ENCODE results near the gene SVIL.
"Not testable (repeated sequence)": the region's sequence is repeated elsewhere in the genome, so short reads cannot be mapped to it uniquely, and the experiment has no call there.

Gene SVIL

GRCh38 chr10:29469481-29470354 is 165.1 kb downstream of the SVIL start:
- Histone ChIP-seq H3K36me3 (ENCODE audit: control insufficient read depth, insufficient read depth, low read length) (peaks cover 46% of the 10 kb centered on the region), H3K4me3 (ENCODE audit: low read depth, low read length) (no peak overlapping the region), H3K9ac (ENCODE audit: low read length) (no peak overlapping the region), H3K27ac (ENCODE audit: low read depth, low read length) (no peak overlapping the region), H3K27me3 (ENCODE audit: control insufficient read depth, insufficient read depth, low read length) (no peaks in the 10 kb centered on the region), H3K9me3 (ENCODE audit: control insufficient read depth, insufficient read depth, low read depth, low read length) (no peaks in the 10 kb centered on the region), H3K4me1 (ENCODE audit: control insufficient read depth, insufficient read depth, low read length) (peaks cover 4% of the 10 kb centered on the region; the same call in 1 of the 2 replicates)

GRCh38 chr10:29465384-29465783 is 169.4 kb downstream of the SVIL start:
- Histone ChIP-seq H3K4me1 (ENCODE audit: control insufficient read depth, insufficient read depth, low read length) (no peaks in the 10 kb centered on the region), H3K9me3 (ENCODE audit: control insufficient read depth, insufficient read depth, low read depth, low read length) (peaks cover 10% of the 10 kb centered on the region), H3K4me3 (ENCODE audit: low read depth, low read length) (no peak overlapping the region), H3K9ac (ENCODE audit: low read length) (no peak overlapping the region), H3K27me3 (ENCODE audit: control insufficient read depth, insufficient read depth, low read length) (no peaks in the 10 kb centered on the region), H3K36me3 (ENCODE audit: control insufficient read depth, insufficient read depth, low read length) (peaks cover 69% of the 10 kb centered on the region), H3K27ac (ENCODE audit: low read depth, low read length) (no peak overlapping the region)

GRCh38 chr10:29464671-29465171 is 170.1 kb downstream of the SVIL start:
- H3K27ac ChIP-seq (ENCODE audit: low read depth, low read length); H3K9ac ChIP-seq (ENCODE audit: low read length); H3K27me3 ChIP-seq (ENCODE audit: control insufficient read depth, insufficient read depth, low read length); H3K4me1 ChIP-seq (ENCODE audit: control insufficient read depth, insufficient read depth, low read length); H3K4me3 ChIP-seq (ENCODE audit: low read depth, low read length): not testable (repeated sequence)
- peaks cover 14% of the 10 kb centered on the region for H3K9me3 ChIP-seq (ENCODE audit: control insufficient read depth, insufficient read depth, low read depth, low read length)
- peaks cover 71% of the 10 kb centered on the region for H3K36me3 ChIP-seq (ENCODE audit: control insufficient read depth, insufficient read depth, low read length)

GRCh38 chr10:29461042-29461441 is 173.7 kb downstream of the SVIL start:
- H3K36me3 ChIP-seq (ENCODE audit: control insufficient read depth, insufficient read depth, low read length), result peaks cover 60% of the 10 kb centered on the region
- no peak overlapping the region for H3K4me3 ChIP-seq (ENCODE audit: low read depth, low read length)
- no peaks in the 10 kb centered on the region for H3K27me3 ChIP-seq (ENCODE audit: control insufficient read depth, insufficient read depth, low read length)
- H3K9me3 ChIP-seq (ENCODE audit: control insufficient read depth, insufficient read depth, low read depth, low read length), result peaks cover 17% of the 10 kb centered on the region
- no peak overlapping the region for H3K9ac ChIP-seq (ENCODE audit: low read length)
- H3K4me1 ChIP-seq (ENCODE audit: control insufficient read depth, insufficient read depth, low read length), result no peaks in the 10 kb centered on the region
- no peak overlapping the region for H3K27ac ChIP-seq (ENCODE audit: low read depth, low read length)

- Histone ChIP-seq H3K36me3 (ENCODE audit: control insufficient read depth, insufficient read depth, low read length) (peaks cover 39% of the 10 kb centered on the region), H3K9me3 (ENCODE audit: control insufficient read depth, insufficient read depth, low read depth, low read length) (peaks cover 17% of the 10 kb centered on the region)
- not testable (repeated sequence) for H3K4me1 ChIP-seq (ENCODE audit: control insufficient read depth, insufficient read depth, low read length); H3K27me3 ChIP-seq (ENCODE audit: control insufficient read depth, insufficient read depth, low read length); H3K27ac ChIP-seq (ENCODE audit: low read depth, low read length); H3K4me3 ChIP-seq (ENCODE audit: low read depth, low read length); H3K9ac ChIP-seq (ENCODE audit: low read length)
These were observed 176.6 kb downstream of the SVIL start for GRCh38 chr10:29458190-29458589.

GRCh38 chr10:29455095-29455494 is 179.7 kb downstream of the SVIL start:
- peaks cover 10% of the 10 kb centered on the region for H3K36me3 ChIP-seq (ENCODE audit: control insufficient read depth, insufficient read depth, low read length)
- no peaks in the 10 kb centered on the region for H3K4me1 ChIP-seq (ENCODE audit: control insufficient read depth, insufficient read depth, low read length)
- no peaks in the 10 kb centered on the region for H3K27me3 ChIP-seq (ENCODE audit: control insufficient read depth, insufficient read depth, low read length)
- no peak overlapping the region for H3K4me3 ChIP-seq (ENCODE audit: low read depth, low read length)
- H3K9ac ChIP-seq (ENCODE audit: low read length), result no peak overlapping the region
- H3K27ac ChIP-seq (ENCODE audit: low read depth, low read length), result no peak overlapping the region
- peaks cover 6% of the 10 kb centered on the region; the same call in 1 of the 2 replicates for H3K9me3 ChIP-seq (ENCODE audit: control insufficient read depth, insufficient read depth, low read depth, low read length)

GRCh38 chr10:29454250-29454649 is 180.5 kb downstream of the SVIL start:
- Histone ChIP-seq H3K27ac (ENCODE audit: low read depth, low read length) (no peak overlapping the region), H3K4me1 (ENCODE audit: control insufficient read depth, insufficient read depth, low read length) (no peaks in the 10 kb centered on the region)

GRCh38 chr10:29452546-29452945 is 182.2 kb downstream of the SVIL start:
- H3K4me1 ChIP-seq (ENCODE audit: control insufficient read depth, insufficient read depth, low read length), result peaks cover 6% of the 10 kb centered on the region; the same call in 1 of the 2 replicates
- no peak overlapping the region for H3K4me3 ChIP-seq (ENCODE audit: low read depth, low read length)
- 0 out of 2 replicates have a peak, but pooled peaks cover 3% of the 10 kb centered on the region for H3K36me3 ChIP-seq (ENCODE audit: control insufficient read depth, insufficient read depth, low read length)
- no peaks in the 10 kb centered on the region for H3K27me3 ChIP-seq (ENCODE audit: control insufficient read depth, insufficient read depth, low read length)
- H3K9ac ChIP-seq (ENCODE audit: low read length), result no peak overlapping the region
- H3K27ac ChIP-seq (ENCODE audit: low read depth, low read length), result no peak overlapping the region
- no peaks in the 10 kb centered on the region for H3K9me3 ChIP-seq (ENCODE audit: control insufficient read depth, insufficient read depth, low read depth, low read length)

More at GRCh38 chr10:29454250-29454649, 180.5 kb downstream of the SVIL start:
- Histone ChIP-seq H3K4me3 (ENCODE audit: low read depth, low read length) (no peak overlapping the region), H3K27me3 (ENCODE audit: control insufficient read depth, insufficient read depth, low read length) (no peaks in the 10 kb centered on the region), H3K9me3 (ENCODE audit: control insufficient read depth, insufficient read depth, low read depth, low read length) (no peaks in the 10 kb centered on the region), H3K9ac (ENCODE audit: low read length) (no peak overlapping the region), H3K36me3 (ENCODE audit: control insufficient read depth, insufficient read depth, low read length) (0 out of 2 replicates have a peak, but pooled peaks cover 4% of the 10 kb centered on the region)

- H3K27ac ChIP-seq (ENCODE audit: low read depth, low read length), result no peak overlapping the region
- H3K4me1 ChIP-seq (ENCODE audit: control insufficient read depth, insufficient read depth, low read length), result peaks cover 6% of the 10 kb centered on the region; the same call in 1 of the 2 replicates
- no peaks in the 10 kb centered on the region for H3K36me3 ChIP-seq (ENCODE audit: control insufficient read depth, insufficient read depth, low read length)
- H3K27me3 ChIP-seq (ENCODE audit: control insufficient read depth, insufficient read depth, low read length), result no peaks in the 10 kb centered on the region
- H3K9me3 ChIP-seq (ENCODE audit: control insufficient read depth, insufficient read depth, low read depth, low read length), result no peaks in the 10 kb centered on the region
- H3K9ac ChIP-seq (ENCODE audit: low read length), result no peak overlapping the region
- H3K4me3 ChIP-seq (ENCODE audit: low read depth, low read length), result no peak overlapping the region
These were observed 182.8 kb downstream of the SVIL start for GRCh38 chr10:29451946-29452345.

- no peak overlapping the region for H3K4me3 ChIP-seq (ENCODE audit: low read depth, low read length)
- H3K27me3 ChIP-seq (ENCODE audit: control insufficient read depth, insufficient read depth, low read length), result no peaks in the 10 kb centered on the region
- peaks cover 6% of the 10 kb centered on the region; the same call in 1 of the 2 replicates for H3K4me1 ChIP-seq (ENCODE audit: control insufficient read depth, insufficient read depth, low read length)
- H3K9ac ChIP-seq (ENCODE audit: low read length), result no peak overlapping the region
- no peaks in the 10 kb centered on the region for H3K9me3 ChIP-seq (ENCODE audit: control insufficient read depth, insufficient read depth, low read depth, low read length)
- no peak overlapping the region for H3K27ac ChIP-seq (ENCODE audit: low read depth, low read length)
- no peaks in the 10 kb centered on the region for H3K36me3 ChIP-seq (ENCODE audit: control insufficient read depth, insufficient read depth, low read length)
These were observed 184.4 kb downstream of the SVIL start for GRCh38 chr10:29450405-29450804.

Data from HUES6 (cell line).